Dedifferentiated amniotic fluid mesenchymal stem cell (primary cell): ENCODE measurements around the gene DEPDC1.
"Not testable (repeated sequence)": the region's sequence is repeated elsewhere in the genome, so short reads cannot be mapped to it uniquely, and the experiment has no call there.

Experiments used
- DNase-seq: peaks from one replicate; pipeline ENCODE4 v3.0.0-alpha.2; 2016; ENCODE audit errors: extremely low spot score

The DEPDC1 gene

GRCh38 chr1:68496680-68497357, at the start of gene DEPDC1:
DEPDC1 (minus strand) TSS chr1:68497082; CDS start chr1:68496999, 83 bp downstream.
- peak; percentile 90 for DNase-seq

GRCh38 chr1:68544651-68545050, 47.8 kb upstream of the DEPDC1 start:
- DNase-seq, result no peak

- DNase-seq, result no peak
Measured at GRCh38 chr1:68542586-68542985, 45.7 kb upstream of the DEPDC1 start.

GRCh38 chr1:68538941-68539340, 42.1 kb upstream of the DEPDC1 start:
- DNase-seq, result no peak

GRCh38 chr1:68528243-68528642, 31.4 kb upstream of the DEPDC1 start:
- no peak for DNase-seq

GRCh38 chr1:68525781-68526180, 28.9 kb upstream of the DEPDC1 start:
- DNase-seq, result no peak

GRCh38 chr1:68521286-68521685, 24.4 kb upstream of the DEPDC1 start:
- DNase-seq, result no peak

GRCh38 chr1:68516066-68516465, 19.2 kb upstream of the DEPDC1 start:
- DNase-seq, result no peak

GRCh38 chr1:68511254-68511653, 14.4 kb upstream of the DEPDC1 start:
- no peak for DNase-seq

GRCh38 chr1:68506386-68506785, 9.5 kb upstream of the DEPDC1 start:
- no peak for DNase-seq

GRCh38 chr1:68503085-68503484, 6.2 kb upstream of the DEPDC1 start:
- DNase-seq, result no peak

- DNase-seq, result no peak
Measured at GRCh38 chr1:68497358-68497698, 446 bp upstream of the DEPDC1 start.

GRCh38 chr1:68495968-68496679, 758 bp downstream of the DEPDC1 start:
- no peak for DNase-seq

- DNase-seq, result no peak
Measured at GRCh38 chr1:68495532-68495931, 1.4 kb downstream of the DEPDC1 start.

- DNase-seq, result no peak
Measured at GRCh38 chr1:68493193-68493592, 3.7 kb downstream of the DEPDC1 start.

- not testable (repeated sequence) for DNase-seq
Measured at GRCh38 chr1:68492255-68492654, 4.6 kb downstream of the DEPDC1 start.

- DNase-seq, result no peak
Measured at GRCh38 chr1:68490046-68490651, 6.7 kb downstream of the DEPDC1 start.

GRCh38 chr1:68485431-68486022, 11.4 kb downstream of the DEPDC1 start:
- DNase-seq, result no peak

- no peak for DNase-seq
Measured at GRCh38 chr1:68484618-68485017, 12.3 kb downstream of the DEPDC1 start.

GRCh38 chr1:68481041-68481440, 15.8 kb downstream of the DEPDC1 start:
- no peak for DNase-seq

- DNase-seq, result no peak
Measured at GRCh38 chr1:68479501-68479900, 17.4 kb downstream of the DEPDC1 start.

GRCh38 chr1:68478662-68479061, 18.2 kb downstream of the DEPDC1 start:
- no peak for DNase-seq

GRCh38 chr1:68476626-68477025, 20.3 kb downstream of the DEPDC1 start:
- not testable (repeated sequence) for DNase-seq
